LoVo (cell line): ENCODE measurements around the gene DZANK1.
"Not testable (repeated sequence)": the region's sequence is repeated elsewhere in the genome, so short reads cannot be mapped to it uniquely, and the experiment has no call there.

Experiments
- DNase-seq: peaks from one replicate; pipeline ENCODE4 v3.0.0-alpha.2; 2016; ENCODE audit warnings: low spot score

DZANK1 gene

DNA sequence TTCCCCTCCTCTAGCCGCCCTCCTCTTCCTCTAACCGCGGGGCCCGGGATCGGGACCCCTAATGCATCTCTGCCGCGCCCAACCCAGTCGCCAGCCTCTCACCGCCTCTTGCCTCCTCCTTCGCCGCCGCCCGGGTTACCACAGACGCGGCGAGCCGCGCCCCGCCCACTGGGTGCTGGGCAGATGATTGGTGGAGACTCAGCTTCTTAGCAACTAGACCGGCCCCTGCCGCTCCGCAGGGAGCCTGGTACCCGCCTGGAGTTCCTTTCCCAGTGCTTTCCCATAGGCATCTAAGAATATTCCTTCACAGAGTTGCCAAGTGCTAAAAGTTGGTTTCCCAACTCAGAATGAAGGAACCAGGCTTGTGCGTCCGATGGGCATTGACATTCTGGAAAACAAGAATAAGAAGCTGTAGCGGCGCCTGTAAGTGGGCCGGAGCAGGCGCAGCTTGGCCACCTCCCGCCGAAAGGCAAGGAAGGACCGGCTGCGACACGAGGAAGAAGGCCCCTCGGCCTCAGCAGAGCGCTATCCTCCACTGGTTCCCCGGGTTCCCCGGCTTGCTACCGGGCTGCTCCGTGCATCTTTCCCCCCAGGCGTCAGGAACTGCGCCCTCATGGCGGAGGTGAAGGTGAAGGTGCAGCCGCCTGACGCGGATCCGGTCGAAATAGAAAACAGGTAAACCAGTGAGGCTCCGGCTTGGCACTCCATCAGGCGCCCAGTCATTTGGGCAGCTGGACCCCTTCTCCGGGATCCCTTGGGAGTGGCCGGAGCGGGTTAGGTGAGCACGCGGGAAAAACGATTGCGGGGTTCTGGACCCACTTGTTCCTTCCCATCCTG, at the start of gene DZANK1, which contains the start of gene POLR3F:
Gene DZANK1, minus strand, starts transcription at position 137 of the 837 bp plus-strand sequence. CDS start 1,672 bp downstream, outside the sequence.
Gene POLR3F, plus strand, starts transcription at position 497 of the 837 bp plus-strand sequence. Its CDS starts 117 bp downstream, at position 614.
- DNase-seq: peak; percentile 96

DNA sequence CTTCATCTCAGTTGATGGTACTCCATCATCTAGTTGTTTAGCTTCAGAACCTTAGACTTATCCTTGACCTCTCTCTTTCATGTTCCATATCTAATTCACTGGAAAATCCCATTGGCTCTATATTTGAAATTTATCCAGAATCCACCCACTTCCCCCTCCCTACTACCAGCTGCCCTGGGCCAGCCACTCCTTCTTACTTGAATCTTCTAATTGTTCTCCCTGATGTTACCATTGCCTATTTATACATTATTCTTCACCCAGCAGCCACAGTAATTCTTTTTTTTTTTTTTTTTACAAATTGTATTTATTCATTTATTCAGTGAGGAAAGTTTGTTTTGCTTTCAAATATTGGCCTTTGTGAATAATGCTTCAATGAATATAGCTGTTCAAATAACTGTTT, 49.1 kb upstream of the DZANK1 start:
- no peak for DNase-seq

DNA sequence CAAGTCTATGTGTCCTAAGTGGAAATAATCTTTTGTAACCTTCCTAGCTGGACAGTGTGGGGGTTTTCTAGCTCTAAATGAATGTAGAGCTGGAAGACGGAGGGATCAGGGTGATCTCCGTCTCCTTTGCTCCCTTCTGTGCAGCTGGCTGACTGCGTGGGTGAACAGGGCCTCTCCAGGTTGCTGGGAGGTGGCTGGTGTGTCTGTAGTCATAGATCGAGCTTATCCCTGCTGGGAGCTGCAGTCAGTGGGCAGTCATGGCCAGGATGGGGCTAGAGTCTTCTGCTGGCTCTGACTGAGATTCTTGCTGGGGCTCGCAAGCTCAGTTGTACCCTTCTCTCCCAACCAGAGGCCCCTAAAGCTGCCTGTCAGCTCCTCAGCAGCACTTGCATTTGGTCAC, 47.3 kb upstream of the DZANK1 start:
- no peak for DNase-seq

DNA sequence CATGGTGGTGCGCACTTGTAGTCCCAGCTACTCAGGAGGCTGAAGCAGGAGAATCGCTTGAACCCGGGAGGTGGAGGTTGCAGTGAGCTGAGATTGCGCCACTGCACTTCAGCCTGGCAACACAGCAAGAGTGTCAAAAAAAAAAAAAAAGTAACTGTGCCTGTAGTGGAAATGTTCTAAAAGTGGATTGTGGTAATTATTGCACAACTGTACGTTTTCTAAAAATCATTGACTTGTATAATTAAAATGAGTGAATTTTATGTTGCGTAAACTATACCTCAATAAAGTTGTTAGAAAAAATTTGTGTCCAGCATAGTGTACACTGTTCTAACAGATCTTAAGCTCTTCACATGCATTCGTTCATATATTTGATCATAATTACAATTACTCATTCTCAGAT, 46.4 kb upstream of the DZANK1 start:
- DNase-seq: no peak

DNA sequence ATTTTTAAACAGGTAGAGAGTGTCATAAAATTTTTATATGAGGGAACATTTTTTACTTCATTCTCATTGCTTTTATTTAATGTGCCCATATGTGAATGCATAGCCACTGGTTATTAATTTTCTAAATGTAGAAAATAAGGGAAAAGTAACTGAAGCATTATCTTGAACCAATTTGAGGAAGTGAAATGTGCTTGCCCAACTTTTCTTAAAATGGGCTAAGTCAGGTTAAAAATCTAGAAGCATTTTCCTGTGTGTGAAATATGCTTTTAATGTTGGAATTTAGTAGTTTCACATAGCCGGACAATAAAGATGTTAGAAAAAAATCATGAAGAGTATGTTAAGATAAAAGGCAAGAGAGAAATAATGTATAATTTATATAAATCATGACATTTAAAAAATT, 44.7 kb upstream of the DZANK1 start:
- no peak for DNase-seq

DNA sequence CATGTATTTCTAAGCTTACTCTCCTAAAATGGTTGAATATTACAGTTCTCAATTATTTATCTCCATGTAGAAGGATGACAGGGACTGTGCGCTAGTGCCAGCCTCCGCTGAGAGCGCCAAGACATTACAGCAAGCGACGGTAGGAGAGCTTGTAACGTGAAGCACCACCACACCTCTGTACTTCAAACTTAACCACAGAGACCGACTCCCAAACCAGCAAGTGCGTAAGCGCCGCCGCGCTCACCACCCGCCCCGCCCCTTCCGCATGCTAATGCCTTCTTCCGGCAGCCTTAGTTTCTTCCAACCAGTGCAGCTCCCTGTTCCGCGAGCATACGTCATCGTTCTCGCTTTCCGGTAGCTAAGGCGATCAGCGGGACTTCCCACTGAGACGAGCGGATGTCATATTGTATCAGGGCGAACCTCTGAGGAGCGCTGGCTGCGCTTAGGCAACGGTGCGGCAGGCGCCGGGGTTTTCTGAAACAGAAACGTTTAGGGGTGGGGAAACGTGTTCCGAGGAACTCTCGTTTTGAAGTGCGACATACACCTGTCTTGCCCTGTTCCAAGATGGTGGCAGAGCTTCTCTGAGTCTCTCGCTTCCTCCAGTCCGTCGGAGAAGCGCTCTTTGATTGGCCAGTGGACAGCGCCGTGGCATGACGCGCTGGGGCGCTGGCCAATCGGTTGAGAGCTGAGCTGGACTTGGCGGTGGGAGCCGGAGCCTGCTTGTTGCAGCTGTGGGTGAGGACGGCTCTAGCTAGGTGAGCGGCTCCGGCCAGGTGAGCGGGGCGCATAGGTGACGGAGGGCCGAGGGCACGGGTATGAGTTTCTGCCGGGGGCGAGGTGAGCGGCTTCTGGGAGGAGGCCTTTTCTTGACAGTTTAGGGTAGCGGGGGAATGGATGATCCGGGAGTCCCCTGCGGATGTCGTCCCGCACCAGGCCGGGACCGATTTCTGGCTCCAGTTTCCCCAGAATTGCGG, 40.7 kb upstream of the DZANK1 start, which contains the start of gene SEC23B:
Gene SEC23B, plus strand, starts transcription at position 723 of the 974 bp plus-strand sequence. CDS start 2,896 bp downstream, outside the sequence.
- peak; percentile 97 for DNase-seq

DNA sequence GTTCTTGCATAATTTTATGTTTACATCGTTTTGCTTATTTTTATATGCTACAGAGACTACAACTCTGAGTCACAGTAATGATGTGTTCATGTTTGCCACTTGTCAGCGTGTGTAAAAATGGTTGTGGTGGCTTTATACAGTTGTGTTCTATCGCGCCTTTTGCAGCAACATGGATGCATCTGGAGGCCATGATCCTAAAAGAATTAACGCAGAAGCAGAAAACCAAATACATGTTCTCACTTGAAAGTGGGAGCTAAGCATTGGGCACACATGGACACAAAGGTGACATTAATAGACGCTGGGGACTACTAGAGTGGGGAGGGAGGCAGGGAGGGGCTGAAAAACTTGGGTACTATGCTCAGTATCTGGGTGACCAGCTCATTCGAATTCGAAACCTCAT, 39.9 kb upstream of the DZANK1 start:
- DNase-seq: no peak

DNA sequence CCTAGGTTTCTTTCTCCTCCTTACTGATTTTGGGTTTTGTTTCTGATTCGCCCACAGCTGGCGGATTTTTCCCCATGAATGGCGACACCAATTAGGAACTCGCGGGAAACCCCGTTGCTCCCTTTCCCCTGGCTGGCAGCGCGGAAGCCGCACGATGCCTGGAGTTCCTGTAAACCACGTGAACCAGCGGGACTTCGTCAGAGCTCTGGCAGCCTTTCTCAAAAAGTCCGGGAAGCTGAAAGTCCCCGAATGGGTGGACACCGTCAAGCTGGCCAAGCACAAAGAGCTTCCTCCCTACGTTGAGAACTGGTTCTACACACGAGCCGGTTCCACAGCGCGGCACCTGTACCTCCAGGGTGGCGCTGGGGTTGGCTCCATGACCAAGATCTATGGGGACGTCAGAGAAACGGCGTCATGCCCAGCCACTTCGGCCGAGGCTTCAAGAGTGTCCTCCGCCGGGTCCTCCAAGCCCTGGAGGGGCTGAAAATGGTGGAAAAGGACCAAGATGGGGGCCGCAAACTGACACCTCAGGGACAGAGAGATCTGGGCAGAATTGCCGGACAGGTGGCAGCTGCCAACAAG, 37.7 kb upstream of the DZANK1 start:
- DNase-seq: no peak

DNA sequence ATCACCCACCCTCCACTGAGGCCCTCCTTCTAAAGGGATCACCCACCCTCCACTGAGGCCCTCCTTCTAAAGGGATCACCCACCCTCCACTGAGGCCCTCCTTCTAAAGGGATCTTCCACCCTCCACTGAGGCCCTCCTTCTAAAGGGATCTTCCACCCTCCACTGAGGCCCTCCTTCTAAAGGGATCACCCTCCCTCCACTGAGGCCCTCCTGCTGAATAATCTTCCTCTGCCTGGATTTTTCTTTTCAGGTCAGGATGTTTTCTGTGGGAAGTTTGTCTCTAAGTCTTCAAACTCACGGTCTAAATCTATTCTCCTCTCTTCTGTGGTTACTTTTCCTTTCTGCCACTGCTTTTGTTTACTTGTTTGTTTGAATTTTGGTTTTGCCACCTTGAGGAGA, 34.8 kb upstream of the DZANK1 start:
- not testable (repeated sequence) for DNase-seq

DNA sequence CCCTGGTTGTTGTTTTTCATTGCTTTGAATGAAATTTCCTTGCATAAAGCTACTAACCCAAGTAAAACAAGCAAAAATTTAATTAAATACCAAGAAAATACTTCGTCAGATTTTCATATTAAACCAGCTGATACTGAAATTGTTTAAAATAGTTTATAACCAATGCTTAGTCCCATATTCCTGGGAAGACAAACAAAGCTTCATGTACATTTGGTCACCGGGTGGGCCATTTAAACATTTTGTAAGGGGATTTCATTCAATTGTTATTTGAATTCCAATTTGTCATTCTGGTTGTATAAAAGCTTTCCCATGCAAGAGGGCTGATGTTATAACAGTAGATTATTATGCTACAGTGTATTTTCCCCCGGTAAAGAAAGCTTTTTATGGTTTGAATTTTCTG, 30.8 kb upstream of the DZANK1 start:
- DNase-seq: no peak

DNA sequence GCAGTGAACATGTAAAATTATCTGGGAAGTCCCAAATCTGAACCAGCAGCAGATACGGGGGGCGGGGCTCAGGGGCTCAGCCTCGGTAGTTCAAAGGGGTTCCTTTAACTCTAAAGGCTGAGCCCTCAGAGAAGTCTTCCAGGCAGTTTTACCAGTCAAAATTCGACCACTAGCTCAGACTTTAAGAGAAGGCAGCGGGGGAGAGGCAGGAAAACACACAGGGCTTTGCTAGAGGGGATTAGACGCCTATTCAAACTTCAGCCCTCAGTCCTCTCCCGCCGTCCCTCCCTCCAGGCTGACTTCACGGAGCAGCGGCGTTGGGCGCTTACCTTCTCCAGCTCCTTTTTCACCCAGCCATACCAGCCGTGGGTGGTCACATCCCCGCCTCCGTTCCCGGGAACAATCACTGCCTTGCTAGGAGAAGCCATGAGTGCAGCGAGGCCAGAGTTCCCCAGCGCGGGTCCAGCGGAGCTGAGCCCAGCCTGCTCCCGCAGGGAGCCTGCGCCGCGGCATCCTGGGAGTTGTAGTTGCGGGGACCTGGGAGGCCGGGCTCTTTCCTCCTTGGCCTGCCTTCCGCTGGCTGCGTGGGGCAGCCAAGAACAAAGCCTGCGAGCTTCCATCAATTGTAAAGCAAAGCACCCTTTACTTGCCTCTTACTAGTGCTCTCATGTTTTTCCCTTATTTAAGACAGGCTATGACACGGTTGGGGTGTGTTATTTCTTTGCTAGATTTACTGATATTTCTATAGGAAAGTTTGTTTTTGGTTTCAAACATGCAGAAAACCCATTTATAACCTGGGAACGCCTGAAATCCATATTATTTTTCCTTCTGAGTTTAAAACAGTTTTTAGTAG, 30.1 kb upstream of the DZANK1 start, which contains the start of gene RBBP9:
Gene RBBP9, minus strand, starts transcription at position 486 of the 853 bp plus-strand sequence. Its CDS starts 58 bp downstream, at position 428.
- DNase-seq: peak; percentile 86

DNA sequence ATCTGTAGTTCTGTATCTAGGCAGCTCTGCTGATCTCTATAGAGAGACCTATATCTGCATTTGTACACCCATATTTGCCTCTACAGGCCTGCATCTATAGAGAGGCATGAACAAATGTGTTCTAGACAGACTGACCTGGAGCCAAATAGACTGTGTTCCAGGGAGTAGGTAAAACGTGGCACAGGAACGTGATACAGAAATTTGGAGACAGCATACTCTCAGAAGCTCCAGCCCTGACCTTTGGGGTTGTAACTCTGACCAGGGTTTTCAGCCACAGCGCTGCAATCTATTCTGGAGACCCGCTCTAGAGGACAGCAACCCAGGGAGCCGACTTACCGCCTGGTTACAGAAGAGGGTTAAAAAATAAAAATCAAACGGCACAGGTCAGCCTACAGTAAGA, 29.2 kb upstream of the DZANK1 start:
- no peak for DNase-seq

DNA sequence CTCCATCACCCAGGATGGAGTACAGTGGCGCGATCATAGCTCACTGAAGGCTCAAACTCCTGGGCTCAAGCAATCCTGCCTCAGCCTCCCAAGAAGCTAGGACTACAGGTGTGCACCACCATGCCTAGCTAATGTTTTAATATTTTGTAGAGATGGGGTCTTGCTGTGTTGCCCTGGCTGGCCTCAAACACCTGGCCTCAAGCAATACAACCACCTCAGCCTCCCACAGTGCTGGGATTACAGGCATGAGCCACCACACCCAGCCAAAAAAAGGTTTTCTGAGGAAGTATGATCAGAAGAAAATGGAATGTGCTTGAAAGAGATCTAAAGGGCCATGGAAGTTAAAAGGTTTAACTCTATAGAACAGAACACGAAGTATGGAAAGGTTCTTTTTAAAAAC, 21.5 kb upstream of the DZANK1 start:
- DNase-seq: no peak

DNA sequence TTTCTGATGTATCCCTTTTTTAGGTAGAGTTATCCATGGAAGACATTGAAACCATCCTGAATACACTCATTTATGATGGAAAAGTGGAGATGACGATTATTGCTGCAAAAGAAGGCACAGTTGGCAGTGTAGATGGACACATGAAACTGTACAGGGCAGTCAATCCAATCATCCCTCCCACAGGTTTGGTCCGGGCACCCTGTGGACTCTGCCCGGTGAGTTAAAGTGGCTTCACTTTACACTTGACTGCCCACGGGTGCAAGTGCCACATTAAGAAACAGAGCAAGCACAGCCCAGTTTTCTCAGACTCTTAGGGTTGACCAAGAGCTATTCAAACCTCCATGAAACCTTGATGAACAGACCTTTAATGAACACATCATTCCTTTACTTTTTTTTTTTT, 14.8 kb upstream of the DZANK1 start:
- DNase-seq: no peak

DNA sequence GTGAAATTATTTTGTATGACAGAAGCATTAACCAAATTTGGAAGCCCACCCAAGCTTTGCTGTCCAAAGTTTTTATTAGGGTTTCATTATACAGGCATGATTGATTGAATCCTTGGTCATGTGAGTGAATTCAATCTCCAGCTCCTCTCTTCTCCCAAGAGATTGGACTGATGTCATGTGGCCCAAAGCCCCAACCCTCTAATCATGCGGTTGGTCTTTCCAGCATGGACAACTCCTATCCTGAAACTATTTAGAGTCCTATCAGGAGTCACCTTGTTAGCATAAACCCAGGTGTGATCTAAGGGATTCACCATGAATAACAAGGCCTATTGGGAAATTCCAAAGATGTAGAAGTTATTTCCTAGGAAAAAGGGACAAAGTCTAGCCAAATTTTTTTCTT, 11.0 kb upstream of the DZANK1 start:
- no peak for DNase-seq

DNA sequence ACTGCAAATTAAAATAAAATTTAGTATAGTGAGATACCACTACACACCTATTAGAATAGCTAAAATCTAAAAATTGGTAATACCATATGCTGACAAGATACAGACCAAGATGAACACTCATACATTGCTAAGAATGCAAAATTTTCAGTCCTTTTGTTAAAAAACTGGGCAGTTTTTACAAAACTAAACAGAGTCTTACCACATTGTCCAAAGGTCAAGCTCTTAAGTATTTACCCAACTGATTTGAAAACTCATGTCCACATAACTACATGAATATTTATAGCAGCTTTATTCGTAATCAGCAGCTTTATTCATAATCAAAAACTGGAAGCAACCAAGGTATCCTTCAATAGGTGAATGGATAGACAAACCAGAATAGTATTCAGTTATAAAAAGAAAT, 10.4 kb upstream of the DZANK1 start:
- DNase-seq: no peak

DNA sequence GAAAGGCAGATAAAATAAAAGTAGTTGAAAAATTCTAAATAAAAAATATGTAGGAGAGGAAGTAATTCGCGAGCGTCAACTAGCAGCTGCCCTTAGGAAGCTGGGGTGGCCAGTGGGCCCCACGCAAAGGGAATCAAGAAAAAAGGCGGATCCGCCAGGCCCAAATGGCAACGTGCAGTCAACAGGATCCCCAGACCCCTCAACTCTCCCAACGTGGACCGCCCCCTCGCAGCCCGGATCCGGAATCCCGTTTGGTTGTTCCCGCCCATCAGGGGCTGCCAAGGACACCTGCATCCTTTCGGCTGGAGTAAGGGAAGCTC, 296 bp downstream of the DZANK1 start:
- no peak for DNase-seq

DNA sequence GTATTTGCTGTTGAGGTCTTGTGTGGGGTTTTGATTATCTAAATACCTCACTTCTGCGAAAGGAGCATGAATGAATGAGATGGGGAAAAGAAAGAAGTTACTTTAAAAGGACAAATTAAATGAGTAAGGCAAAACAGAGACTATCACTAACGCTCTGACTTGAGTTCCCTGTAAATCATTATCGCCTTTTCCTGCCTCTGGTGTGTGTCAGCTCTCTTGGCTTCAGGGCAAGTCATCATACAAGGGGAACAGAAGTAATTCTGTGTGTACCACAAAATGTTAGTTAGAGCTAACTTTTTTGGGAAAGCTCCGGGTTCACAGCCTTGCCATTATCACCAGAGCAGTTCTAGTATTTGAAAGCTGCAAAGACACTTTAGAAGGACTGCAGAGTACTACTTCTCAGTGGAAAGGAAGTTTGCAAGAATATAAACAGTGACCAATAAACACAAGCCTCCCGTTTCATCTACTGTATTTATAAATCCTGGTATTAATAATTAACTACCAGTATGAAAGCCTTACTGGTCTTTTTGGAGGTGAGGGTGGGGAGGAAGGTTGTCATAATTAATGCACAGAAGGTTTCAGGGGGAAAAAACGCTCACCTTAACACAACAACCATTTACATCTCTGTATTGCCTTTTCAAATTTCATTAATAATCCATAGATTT, 1.2 kb downstream of the DZANK1 start:
- DNase-seq: no peak

DNA sequence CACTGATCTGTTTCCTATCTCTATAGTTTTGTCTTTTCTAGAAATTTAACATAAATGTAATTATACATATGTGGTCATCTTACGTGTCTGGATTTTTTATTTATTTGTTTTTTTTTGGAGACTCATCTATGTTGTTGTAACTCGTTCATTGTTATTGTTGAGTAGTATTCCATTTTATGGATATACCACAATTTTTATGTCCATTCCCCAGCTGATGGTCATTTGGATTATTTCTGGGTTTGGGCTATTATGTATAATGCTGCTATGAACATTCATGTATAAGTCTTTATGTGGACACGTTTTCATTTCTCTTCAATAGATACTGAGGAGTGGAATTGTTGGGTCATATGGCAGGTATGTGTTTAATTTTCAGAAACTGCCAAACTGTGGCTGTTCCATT, 10.2 kb downstream of the DZANK1 start:
- DNase-seq: no peak

DNA sequence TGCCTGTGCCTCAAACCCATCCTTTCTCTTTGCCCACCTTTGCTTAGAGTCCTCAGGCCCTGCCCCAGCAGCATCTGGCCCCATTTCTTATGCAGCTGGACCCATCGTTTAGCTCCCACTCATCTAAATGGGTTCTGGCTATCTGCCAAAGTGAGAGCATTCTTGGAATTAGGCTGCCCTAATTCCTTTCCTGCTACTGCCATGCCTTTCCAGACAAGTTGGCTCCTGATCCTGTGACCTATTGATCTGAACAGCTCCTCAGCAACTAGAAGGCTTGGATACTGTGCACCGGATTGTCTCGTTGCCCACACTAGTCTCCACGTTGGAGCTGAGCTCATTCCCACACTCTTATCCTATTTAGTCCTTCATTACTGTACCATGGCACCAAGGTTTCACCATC, 22.9 kb downstream of the DZANK1 start:
- DNase-seq: no peak

DNA sequence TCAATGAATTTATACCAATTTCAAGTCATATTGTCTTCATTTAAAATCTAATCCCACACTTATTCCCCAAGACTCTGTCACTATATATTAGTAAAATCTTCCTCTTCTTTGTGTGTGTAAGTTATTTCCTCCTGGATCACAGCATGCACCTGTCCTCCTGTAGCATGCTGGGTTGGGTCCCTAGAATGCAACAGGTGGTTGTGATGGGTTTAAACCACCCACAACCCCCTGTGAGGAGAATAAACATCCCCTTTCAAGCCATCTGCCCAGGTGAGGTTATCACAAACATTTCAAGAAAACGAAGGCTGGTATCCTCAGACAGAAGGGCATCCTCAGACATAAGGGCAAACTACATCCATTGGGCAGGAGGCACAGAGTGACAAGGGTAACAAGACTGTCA, 26.4 kb downstream of the DZANK1 start:
- no peak for DNase-seq
